IMR-90 (cell line): ENCODE measurements around the gene SLC25A2. TPM values are rescaled to one million over a fixed set of nuclear protein-coding genes. Genes with fewer than 3 reads are reported as not detected.

Source experiments
- ATAC-seq: fragments of 200-7000 bp; cut with Tn5 transposase; 2 replicates; pipeline ENCODE4 v1.9.1; 2020; ENCODE audit warnings: low read depth, mild to moderate bottlenecking, moderate library complexity
- BruUV-seq: library from RNA; stranded (reverse); fragments of 400-500 nt; replicated peaks from 2 replicates; lab custom pipeline; 2021; lab: Mats Ljungman, UMichigan
- CTCF ChIA-PET: fragments of 300-600 bp; formaldehyde crosslinking; extraction: SDS; loops from one replicate; lab custom pipeline; 2021; ENCODE audit warnings: antibody characterized with exemption; lab: Yijun Ruan, JAX
- POLR2A ChIA-PET: fragments of 300-600 bp; sonication (Branson Sonifier 250); formaldehyde crosslinking; loops from one replicate; lab custom pipeline; 2022; ENCODE audit warnings: antibody characterized with exemption; ENCODE audit not compliant: unreplicated experiment; lab: Charles Lee
- DNase-seq: peaks from one replicate; pipeline ENCODE4 v3.0.0; 2013
- H2AFZ ChIP-seq: replicated peaks from 2 replicates; pipeline ENCODE3; 2013; ENCODE audit warnings: low read length, mild to moderate bottlenecking; ENCODE audit not compliant: poor library complexity
- H2AK5ac ChIP-seq: 2 replicates; pipeline ENCODE4 v1.6.1; 2013; ENCODE audit warnings: low read depth, low read length, inconsistent platforms
- H2AK9ac ChIP-seq: replicated peaks from 2 replicates; pipeline ENCODE3; 2013; ENCODE audit warnings: mild to moderate bottlenecking, low read depth, low read length, moderate library complexity; ENCODE audit not compliant: poor library complexity
- H2BK120ac ChIP-seq: 2 replicates; pipeline ENCODE4 v1.6.1; 2013; ENCODE audit warnings: low read depth, low read length, inconsistent platforms
- H2BK15ac ChIP-seq: 3 replicates; pipeline ENCODE4 v1.6.1; 2013; ENCODE audit warnings: low read depth, low read length, inconsistent platforms
- H2BK20ac ChIP-seq: 2 replicates; pipeline ENCODE4 v1.6.1; 2013; ENCODE audit warnings: low read depth, mild to moderate bottlenecking, inconsistent platforms, low read length, moderate library complexity
- H2BK5ac ChIP-seq: 2 replicates; pipeline ENCODE4 v1.6.1; 2013; ENCODE audit warnings: mild to moderate bottlenecking, low read depth, low read length, inconsistent platforms; ENCODE audit not compliant: poor library complexity, severe bottlenecking
- H3K14ac ChIP-seq: replicated peaks from 2 replicates; pipeline ENCODE4 v1.6.1; 2013; ENCODE audit warnings: low read depth, low read length, inconsistent platforms
- H3K18ac ChIP-seq: 2 replicates; pipeline ENCODE4 v1.6.1; 2013; ENCODE audit warnings: low read depth, low read length, control low read depth
- H3K23ac ChIP-seq: 2 replicates; pipeline ENCODE4 v1.6.1; 2013; ENCODE audit warnings: low read depth, low read length, inconsistent platforms
- H3K27ac ChIP-seq: 2 replicates; pipeline ENCODE4 v1.5.1; 2013; ENCODE audit warnings: mild to moderate bottlenecking, control low read depth, low read length; ENCODE audit not compliant: insufficient read depth
- H3K27me3 ChIP-seq: 2 replicates; pipeline ENCODE4 v1.6.1; 2013; ENCODE audit warnings: low read length; ENCODE audit not compliant: control insufficient read depth, insufficient read depth
- H3K36me3 ChIP-seq: 2 replicates; pipeline ENCODE4 v1.6.1; 2013; ENCODE audit warnings: low read length, mixed read lengths; ENCODE audit not compliant: control insufficient read depth, insufficient read depth
- H3K4ac ChIP-seq: 2 replicates; pipeline ENCODE4 v1.6.1; 2013; ENCODE audit warnings: low read depth, low read length, inconsistent platforms
- H3K4me1 ChIP-seq: 2 replicates; pipeline ENCODE4 v1.6.1; 2013; ENCODE audit warnings: low read length, mixed read lengths; ENCODE audit not compliant: control insufficient read depth, insufficient read depth
- H3K4me2 ChIP-seq: 2 replicates; pipeline ENCODE4 v1.6.1; 2013; ENCODE audit warnings: low read depth, mild to moderate bottlenecking, control low read depth, low read length, moderate library complexity
- H3K4me3 ChIP-seq: 2 replicates; pipeline ENCODE4 v1.5.1; 2013; ENCODE audit warnings: low read depth, mild to moderate bottlenecking, control low read depth, low read length, moderate library complexity; ENCODE audit not compliant: insufficient read depth
- H3K56ac ChIP-seq: 2 replicates; pipeline ENCODE4 v1.6.1; 2013; ENCODE audit warnings: low read length, inconsistent platforms; ENCODE audit not compliant: insufficient read depth; ENCODE audit errors: extremely low read depth
- H3K79me1 ChIP-seq, 2 experiments: 2 replicates each; pipeline ENCODE4 v1.6.1; 2013; ENCODE audit warnings: low read length in 2 of 2, inconsistent platforms in 1 of 2, low read depth in 1 of 2
- H3K9ac ChIP-seq: 2 replicates; pipeline ENCODE4 v1.6.1; 2013; ENCODE audit warnings: low read depth, low read length, control low read depth
- H3K9me1 ChIP-seq: 2 replicates; pipeline ENCODE4 v1.6.1; 2013; ENCODE audit warnings: low read length, inconsistent platforms; ENCODE audit not compliant: insufficient read depth
- H3K9me3 ChIP-seq: 2 replicates; pipeline ENCODE4 v1.6.1; 2013; ENCODE audit warnings: low read length; ENCODE audit not compliant: control insufficient read depth, insufficient read depth
- H4K20me1 ChIP-seq: 2 replicates; pipeline ENCODE4 v1.6.1; 2013; ENCODE audit warnings: low read length, inconsistent platforms; ENCODE audit not compliant: insufficient read depth
- H4K5ac ChIP-seq: 2 replicates; pipeline ENCODE4 v1.6.1; 2013; ENCODE audit warnings: mild to moderate bottlenecking, low read depth, low read length, control low read depth
- H4K8ac ChIP-seq, 2 experiments: 2 replicates each; pipeline ENCODE4 v1.6.1; 2013; ENCODE audit warnings: low read depth in 2 of 2, low read length in 2 of 2, control low read depth in 1 of 2, inconsistent platforms in 1 of 2
- H4K91ac ChIP-seq: 2 replicates; pipeline ENCODE4 v1.6.1; 2013; ENCODE audit warnings: low read depth, low read length, inconsistent platforms; ENCODE audit not compliant: insufficient read depth
- CEBPB ChIP-seq: IDR thresholded peaks from 2 replicates; pipeline ENCODE4 v1.6.1; 2012; ENCODE audit warnings: low read depth, low read length, improper control_type of control experiment
- CTCF ChIP-seq: conservative IDR thresholded peaks from 2 replicates; pipeline ENCODE4 v1.5.1; 2012; ENCODE audit warnings: mild to moderate bottlenecking, low read depth, low read length, improper control_type of control experiment
- NFE2L2 ChIP-seq: fragments of 150-350 bp; IDR thresholded peaks from 2 replicates; pipeline ENCODE4 v1.6.1; 2016; ENCODE audit warnings: low read depth, mild to moderate bottlenecking, low read length
- RAD21 ChIP-seq: IDR thresholded peaks from 2 replicates; pipeline ENCODE4 v1.6.1; 2012; ENCODE audit warnings: low read length, improper control_type of control experiment
- RFX5 ChIP-seq: IDR thresholded peaks from 2 replicates; pipeline ENCODE4 v1.8.0; 2012; ENCODE audit warnings: low read depth, mild to moderate bottlenecking, low read length, moderate library complexity
- SMC3 ChIP-seq: fragments of 150-350 bp; IDR thresholded peaks from 2 replicates; pipeline ENCODE4 v1.6.1; 2016; ENCODE audit warnings: low read depth, mild to moderate bottlenecking, antibody characterized with exemption, low read length, moderate library complexity
- WGBS, 2 experiments: methylation state at CpG; one replicate each; pipeline versions ENCODE4 v1.1.5 to v1.1.7; 2013; ENCODE audit warnings: missing lambda C conversion rate in 2 of 2; ENCODE audit not compliant: insufficient read length in 1 of 2; ENCODE audit errors: extremely low coverage in 2 of 2; 5-methylcytosine and 5-hydroxymethylcytosine counted together
- dilution Hi-C: fragments of 300-500 bp; cut with HindIII; formaldehyde crosslinking; loops from one replicate; pipeline ENCODE4 v1.14.3; 2018; ENCODE audit warnings: low sequenced_read_pairs; ENCODE audit not compliant: unreplicated experiment
- in situ Hi-C: fragments of 300-500 bp; cut with MboI; formaldehyde crosslinking; loops from 3 replicates; pipeline ENCODE4 v1.14.3; 2019; ENCODE audit warnings: low sequenced_read_pairs, inconsistent platforms, mixed read lengths
- intact Hi-C: fragments of 100-400 bp; cut with micrococcal nuclease; formaldehyde crosslinking; loops from 2 replicates; pipeline ENCODE4 v1.10.0; 2022
- polyA plus RNA-seq, 3 experiments: library from polyadenylated mRNA; depleted of rRNA; stranded (reverse); fragments of >200 nt; gene quantifications; 2 replicates each; pipeline ENCODE4 v1.2.3, GENCODE V29; 2012; ENCODE audit warnings: low replicate concordance in 1 of 3
- total RNA-seq: library from RNA; depleted of rRNA; stranded (reverse); fragments of >200 nt; gene quantifications from 2 replicates; pipeline ENCODE4 v1.2.3, GENCODE V29; 2012

SLC25A2 gene
- total and polyA plus RNA-seq, 2 of the 4 experiments (the other 2 are of a cell fraction) = not detected

- TF ChIP-seq RAD21 = peak; percentile 56
- no peak for TF ChIP-seq NFE2L2
- peak; percentile 34; the same call in 1 of the 2 replicates for TF ChIP-seq CEBPB
- peak; percentile 54 for TF ChIP-seq CTCF
- 0 out of 2 replicates have a peak, but pooled peaks have one; percentile 26 for TF ChIP-seq SMC3
- TF ChIP-seq RFX5 = no peak
- Histone ChIP-seq H3K4me2 (peak within 1 kb of the TSS; percentile 58), H3K4me1 (no peaks in the 10 kb centered on the region), H2BK15ac (no peak within 1 kb of the TSS; the same call in 2 of the 3 replicates), H2AK9ac (peak within 1 kb of the TSS; percentile 25), H3K79me1 (no peaks in the 10 kb centered on the region), H4K91ac (peak within 1 kb of the TSS; percentile 28; the same call in 1 of the 2 replicates), H3K56ac (peak within 1 kb of the TSS; percentile 68; the same call in 1 of the 2 replicates), H3K9me3 (peaks cover 32% of the 10 kb centered on the region), H2BK20ac (no peak within 1 kb of the TSS), H3K36me3 (peaks cover 2% of the 10 kb centered on the region; the same call in 1 of the 2 replicates), H3K9me1 (no peaks in the 10 kb centered on the region), H3K9ac (no peak within 1 kb of the TSS; the same call in 1 of the 2 replicates), H4K8ac (peak within 1 kb of the TSS in 1 of 2 experiments; percentile 71; a peak in 1 of 4 replicates), H3K4ac (peak within 1 kb of the TSS; percentile 43; the same call in 1 of the 2 replicates), H4K20me1 (no peaks in the 10 kb centered on the region), H2BK5ac (peak within 1 kb of the TSS; percentile 44), H2AFZ (peak within 1 kb of the TSS; percentile 96), H2BK120ac (no peak within 1 kb of the TSS), H3K23ac (no peak within 1 kb of the TSS), H3K14ac (no peak within 1 kb of the TSS; the same call in 1 of the 2 replicates), H3K18ac (peak within 1 kb of the TSS; percentile 22; the same call in 1 of the 2 replicates), H4K5ac (peak within 1 kb of the TSS; percentile 33; the same call in 1 of the 2 replicates), H3K27me3 (no peaks in the 10 kb centered on the region; the same call in 1 of the 2 replicates), H2AK5ac (no peak within 1 kb of the TSS), H3K4me3 (peak within 1 kb of the TSS; percentile 50), H3K27ac (no peak within 1 kb of the TSS)
- WGBS, 2 experiments = no CpG with 5 or more reads among the region's 27 CpGs
- POLR2A ChIA-PET = no interaction called here
- dilution Hi-C loops = no loop called here
- in situ Hi-C loops = no loop called here
- CTCF ChIA-PET = interaction anchor here (0.7 to 1.9 kb wide), 5 partner anchors 8 to 554 kb away, joined by 3 to 6 read pairs (median 3); partner anchors contain the start of gene PCDHGA1
- no TSS peak for BruUV-seq
- peak; percentile 66 for DNase-seq
- ATAC-seq = peak; percentile 79
- intact Hi-C loops = no loop called here
Measured at GRCh38 chr5:141338538-141339306, 34.9 kb upstream of the SLC25A2 start, which contains the start of gene PCDHGA2. TSS of gene PCDHGA2 (plus strand) at chr5:141338760.
